GM23338 (cell line): Measurements from ENCODE around the gene PPFIBP1.

ENCODE experiments used
- CREB1 ChIP-seq: fragments of 250-450 bp; sonication (Bioruptor Pico); IDR thresholded peaks from 2 replicates; pipeline ENCODE4 v1.5.0; 2020; ENCODE audit warnings: low read depth, mild to moderate bottlenecking, moderate library complexity
- EZH2 ChIP-seq: fragments of 200-600 bp; sonication (generic); IDR thresholded peaks from one replicate; pipeline ENCODE4 v1.8.0; 2017; ENCODE audit warnings: antibody characterized with exemption, mild to moderate bottlenecking, low read depth; ENCODE audit not compliant: unreplicated experiment
- EZH2phosphoT487 ChIP-seq: fragments of 200-600 bp; sonication (generic); IDR thresholded peaks from one replicate; pipeline ENCODE4 v1.8.1; 2018; ENCODE audit warnings: antibody characterized with exemption; ENCODE audit not compliant: unreplicated experiment
- POLR2AphosphoS5 ChIP-seq: IDR thresholded peaks from 2 replicates; pipeline ENCODE4 v1.6.1; 2016; ENCODE audit warnings: antibody characterized with exemption, low read depth
- STAT1 ChIP-seq: IDR thresholded peaks from one replicate; pipeline ENCODE4 v1.6.1; 2016; ENCODE audit warnings: antibody characterized with exemption; ENCODE audit not compliant: unreplicated experiment
- TF ChIP-seq, protein P1 (sequence below), 2 experiments: fragments of 200-600 bp in 1 of 2; sonication (generic) in 1 of 2; conservative IDR thresholded peaks; 2 replicates each; pipeline versions ENCODE4 v1.5.1 to v1.6.1; 2016 to 2017; ENCODE audit warnings: antibody characterized with exemption in 2 of 2, low read depth in 2 of 2, mild to moderate bottlenecking in 2 of 2, moderate library complexity in 1 of 2
- TF ChIP-seq, protein P2 (sequence below): IDR thresholded peaks from one replicate; pipeline ENCODE4 v1.6.1; 2018; ENCODE audit warnings: antibody characterized with exemption; ENCODE audit not compliant: unreplicated experiment

DNA sequence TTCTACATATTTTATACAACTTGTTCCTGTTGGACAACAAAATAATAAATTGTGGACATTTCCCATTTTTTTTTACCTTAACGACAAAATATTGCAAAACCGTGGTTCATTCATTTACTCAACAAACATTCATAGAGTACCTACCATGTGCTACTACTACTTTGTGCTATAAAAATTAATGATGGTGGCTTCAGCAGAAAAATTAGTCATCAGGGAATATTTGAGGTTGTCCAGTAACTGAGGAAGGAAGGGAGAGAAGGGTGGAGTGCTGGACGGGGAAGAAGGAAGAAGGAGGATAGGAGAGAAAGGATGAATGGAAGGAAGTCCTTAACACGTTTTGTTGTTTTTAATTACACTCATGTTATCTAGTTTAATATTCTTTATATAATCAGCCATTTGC is 53.7 kb downstream of the PPFIBP1 start:
- TF ChIP-seq, protein P1, sequence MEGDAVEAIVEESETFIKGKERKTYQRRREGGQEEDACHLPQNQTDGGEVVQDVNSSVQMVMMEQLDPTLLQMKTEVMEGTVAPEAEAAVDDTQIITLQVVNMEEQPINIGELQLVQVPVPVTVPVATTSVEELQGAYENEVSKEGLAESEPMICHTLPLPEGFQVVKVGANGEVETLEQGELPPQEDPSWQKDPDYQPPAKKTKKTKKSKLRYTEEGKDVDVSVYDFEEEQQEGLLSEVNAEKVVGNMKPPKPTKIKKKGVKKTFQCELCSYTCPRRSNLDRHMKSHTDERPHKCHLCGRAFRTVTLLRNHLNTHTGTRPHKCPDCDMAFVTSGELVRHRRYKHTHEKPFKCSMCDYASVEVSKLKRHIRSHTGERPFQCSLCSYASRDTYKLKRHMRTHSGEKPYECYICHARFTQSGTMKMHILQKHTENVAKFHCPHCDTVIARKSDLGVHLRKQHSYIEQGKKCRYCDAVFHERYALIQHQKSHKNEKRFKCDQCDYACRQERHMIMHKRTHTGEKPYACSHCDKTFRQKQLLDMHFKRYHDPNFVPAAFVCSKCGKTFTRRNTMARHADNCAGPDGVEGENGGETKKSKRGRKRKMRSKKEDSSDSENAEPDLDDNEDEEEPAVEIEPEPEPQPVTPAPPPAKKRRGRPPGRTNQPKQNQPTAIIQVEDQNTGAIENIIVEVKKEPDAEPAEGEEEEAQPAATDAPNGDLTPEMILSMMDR (conservative IDR thresholded peaks at IDR 0.05; ENCODE audit: low read depth in 2 of 2), result no peak
- TF ChIP-seq CREB1 (CRISPR knock-in tag) (no peak), EZH2 (no peak), STAT1 (no peak), EZH2phosphoT487 (no peak), POLR2AphosphoS5 (no peak)
- TF ChIP-seq, protein P2, sequence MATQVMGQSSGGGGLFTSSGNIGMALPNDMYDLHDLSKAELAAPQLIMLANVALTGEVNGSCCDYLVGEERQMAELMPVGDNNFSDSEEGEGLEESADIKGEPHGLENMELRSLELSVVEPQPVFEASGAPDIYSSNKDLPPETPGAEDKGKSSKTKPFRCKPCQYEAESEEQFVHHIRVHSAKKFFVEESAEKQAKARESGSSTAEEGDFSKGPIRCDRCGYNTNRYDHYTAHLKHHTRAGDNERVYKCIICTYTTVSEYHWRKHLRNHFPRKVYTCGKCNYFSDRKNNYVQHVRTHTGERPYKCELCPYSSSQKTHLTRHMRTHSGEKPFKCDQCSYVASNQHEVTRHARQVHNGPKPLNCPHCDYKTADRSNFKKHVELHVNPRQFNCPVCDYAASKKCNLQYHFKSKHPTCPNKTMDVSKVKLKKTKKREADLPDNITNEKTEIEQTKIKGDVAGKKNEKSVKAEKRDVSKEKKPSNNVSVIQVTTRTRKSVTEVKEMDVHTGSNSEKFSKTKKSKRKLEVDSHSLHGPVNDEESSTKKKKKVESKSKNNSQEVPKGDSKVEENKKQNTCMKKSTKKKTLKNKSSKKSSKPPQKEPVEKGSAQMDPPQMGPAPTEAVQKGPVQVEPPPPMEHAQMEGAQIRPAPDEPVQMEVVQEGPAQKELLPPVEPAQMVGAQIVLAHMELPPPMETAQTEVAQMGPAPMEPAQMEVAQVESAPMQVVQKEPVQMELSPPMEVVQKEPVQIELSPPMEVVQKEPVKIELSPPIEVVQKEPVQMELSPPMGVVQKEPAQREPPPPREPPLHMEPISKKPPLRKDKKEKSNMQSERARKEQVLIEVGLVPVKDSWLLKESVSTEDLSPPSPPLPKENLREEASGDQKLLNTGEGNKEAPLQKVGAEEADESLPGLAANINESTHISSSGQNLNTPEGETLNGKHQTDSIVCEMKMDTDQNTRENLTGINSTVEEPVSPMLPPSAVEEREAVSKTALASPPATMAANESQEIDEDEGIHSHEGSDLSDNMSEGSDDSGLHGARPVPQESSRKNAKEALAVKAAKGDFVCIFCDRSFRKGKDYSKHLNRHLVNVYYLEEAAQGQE, result no peak
